SK-N-SH (cell line): ENCODE data around the gene HACE1. TPM values are rescaled to one million over a fixed set of nuclear protein-coding genes. Genes with fewer than 3 reads are reported as not detected.

Experiments used
- CTCF ChIA-PET: fragments of 300-600, 350-600 bp; formaldehyde crosslinking; extraction: SDS; loops from one replicate; lab custom pipeline; 2021; lab: Yijun Ruan, JAX
- POLR2A ChIA-PET: fragments of 350-600 bp; sonication (Branson Sonifier 250); formaldehyde crosslinking; extraction: SDS; loops from one replicate; lab custom pipeline; 2020; ENCODE audit warnings: antibody characterized with exemption, inconsistent platforms; lab: Yijun Ruan, JAX
- DNase-seq: peaks from one replicate; pipeline ENCODE4 v3.0.0; 2012
- H2AFZ ChIP-seq: fragments of 200-600 bp; sonication (generic); 2 replicates; pipeline ENCODE4 v1.8.1; 2016; ENCODE audit warnings: antibody characterized with exemption, mild to moderate bottlenecking, low read depth
- H3F3A ChIP-seq: fragments of 200-600 bp; sonication (generic); replicated peaks from 2 replicates; pipeline ENCODE3; 2016; ENCODE audit warnings: antibody characterized with exemption, mild to moderate bottlenecking; ENCODE audit not compliant: insufficient read depth
- H3K27ac ChIP-seq, 2 experiments: fragments of 200-500 bp in 1 of 2; fragments of 200-600 bp in 1 of 2; sonication (Bioruptor generic) in 1 of 2; sonication (generic), shearing (Covaris generic) in 1 of 2; 2 replicates each; pipeline versions ENCODE4 v1.5.1 to v1.6.1; 2014 to 2016; ENCODE audit warnings: low read depth in 2 of 2, inconsistent platforms in 1 of 2, low read length in 1 of 2, mild to moderate bottlenecking in 1 of 2, mixed read lengths in 1 of 2
- H3K27me3 ChIP-seq: fragments of 200-600 bp; sonication (generic), shearing (Covaris generic); 2 replicates; pipeline ENCODE4 v1.6.1; 2016; ENCODE audit warnings: mixed run types; ENCODE audit not compliant: insufficient read depth
- H3K36me3 ChIP-seq, 2 experiments: fragments of 200-500 bp in 1 of 2; fragments of 200-600 bp in 1 of 2; sonication (Bioruptor generic) in 1 of 2; sonication (generic) in 1 of 2; replicated peaks in 1 of 2; 2 replicates each; pipeline versions ENCODE3 to v1.5.1; 2014 to 2016; ENCODE audit warnings: low read length in 1 of 2, mild to moderate bottlenecking in 1 of 2; ENCODE audit not compliant: insufficient read depth in 2 of 2, control insufficient read depth in 1 of 2
- H3K4me1 ChIP-seq, 2 experiments: fragments of 200-500 bp in 1 of 2; fragments of 200-600 bp in 1 of 2; sonication (Bioruptor generic) in 1 of 2; sonication (generic), shearing (Covaris generic) in 1 of 2; 2 replicates each; pipeline versions ENCODE4 v1.5.1 to v1.6.1; 2014 to 2016; ENCODE audit warnings: low read depth in 1 of 2, low read length in 1 of 2, mixed run types in 1 of 2; ENCODE audit not compliant: insufficient read depth in 2 of 2, control insufficient read depth in 1 of 2
- H3K4me2 ChIP-seq: fragments of 200-600 bp; sonication (generic), shearing (Covaris generic); 2 replicates; pipeline ENCODE4 v1.6.1; 2017; ENCODE audit warnings: mixed run types
- H3K4me3 ChIP-seq, 2 experiments: fragments of 200-500 bp in 1 of 2; fragments of 200-600 bp in 1 of 2; sonication (Bioruptor generic) in 1 of 2; sonication (generic), shearing (Covaris generic) in 1 of 2; 2 replicates each; pipeline versions ENCODE4 v1.5.1 to v1.8.1; 2014 to 2016; ENCODE audit warnings: low read depth in 2 of 2, inconsistent platforms in 1 of 2, low read length in 1 of 2, mild to moderate bottlenecking in 1 of 2, mixed read lengths in 1 of 2, moderate library complexity in 1 of 2
- H3K79me2 ChIP-seq: fragments of 200-600 bp; sonication (generic); 2 replicates; pipeline ENCODE4 v1.8.1; 2017; ENCODE audit warnings: mild to moderate bottlenecking; ENCODE audit not compliant: insufficient read depth
- H3K9ac ChIP-seq: fragments of 200-600 bp; sonication (generic); 2 replicates; pipeline ENCODE4 v1.6.1; 2017; ENCODE audit warnings: mixed run types
- H3K9me2 ChIP-seq: fragments of 200-600 bp; sonication (generic); 2 replicates; pipeline ENCODE4 v1.6.1; 2017; ENCODE audit warnings: mixed run types
- H3K9me3 ChIP-seq: fragments of 200-600 bp; sonication (generic); 2 replicates; pipeline ENCODE4 v1.6.1; 2017; ENCODE audit warnings: mixed run types, mild to moderate bottlenecking, moderate library complexity
- H4K20me1 ChIP-seq: fragments of 200-600 bp; sonication (generic); 2 replicates; pipeline ENCODE4 v1.6.1; 2017; ENCODE audit warnings: mild to moderate bottlenecking, mixed run types; ENCODE audit not compliant: insufficient read depth
- CHD2 ChIP-seq: fragments of 150-350 bp; IDR thresholded peaks from 2 replicates; pipeline ENCODE4 v1.6.1; 2018; ENCODE audit warnings: low read length; ENCODE audit not compliant: partially characterized antibody
- CTCF ChIP-seq: fragments of 200-600 bp; sonication (generic); IDR thresholded peaks from 2 replicates; pipeline ENCODE4 v1.6.1; 2017; ENCODE audit warnings: antibody characterized with exemption, mild to moderate bottlenecking, moderate library complexity
- IRF3 ChIP-seq: fragments of 150-350 bp; IDR thresholded peaks from 2 replicates; pipeline ENCODE4 v1.6.1; 2016; ENCODE audit warnings: mild to moderate bottlenecking, low read depth, low read length
- MEF2A ChIP-seq: IDR thresholded peaks from 2 replicates; pipeline ENCODE4 v1.4.0; 2012; ENCODE audit warnings: low read depth, borderline replicate concordance
- NRF1 ChIP-seq: IDR thresholded peaks from 2 replicates; pipeline ENCODE4 v1.6.1; 2012; ENCODE audit warnings: low read depth, mild to moderate bottlenecking, low read length
- POLR2AphosphoS5 ChIP-seq: IDR thresholded peaks from 2 replicates; pipeline ENCODE4 v1.6.1; 2012; ENCODE audit warnings: low read depth, low read length
- REST ChIP-seq: IDR thresholded peaks from 2 replicates; pipeline ENCODE4 v1.6.1; 2012; ENCODE audit warnings: mild to moderate bottlenecking, low read depth, low read length, moderate library complexity
- RFX5 ChIP-seq: IDR thresholded peaks from 2 replicates; pipeline ENCODE4 v1.6.1; 2012; ENCODE audit warnings: mild to moderate bottlenecking, improper control_type of control experiment, low read length
- SIN3A ChIP-seq: IDR thresholded peaks from 2 replicates; pipeline ENCODE4 v1.6.1; 2012; ENCODE audit warnings: low read depth, mild to moderate bottlenecking, low read length, moderate library complexity, borderline replicate concordance
- SMC3 ChIP-seq: IDR thresholded peaks from 2 replicates; pipeline ENCODE4 v1.6.1; 2012; ENCODE audit warnings: low read depth, low read length, improper control_type of control experiment
- TAF1 ChIP-seq: IDR thresholded peaks from 2 replicates; pipeline ENCODE4 v1.6.1; 2012; ENCODE audit warnings: low read depth, mild to moderate bottlenecking, low read length, moderate library complexity, borderline replicate concordance
- TCF12 ChIP-seq: IDR thresholded peaks from 2 replicates; pipeline ENCODE4 v1.4.0; 2012
- TEAD4 ChIP-seq: IDR thresholded peaks from 2 replicates; pipeline ENCODE4 v1.4.0; 2012; ENCODE audit warnings: mild to moderate bottlenecking, borderline replicate concordance; ENCODE audit not compliant: insufficient read depth
- USF2 ChIP-seq: fragments of 150-350 bp; IDR thresholded peaks from 2 replicates; pipeline ENCODE4 v1.6.1; 2017; ENCODE audit warnings: antibody characterized with exemption, low read length, low read depth, borderline replicate concordance
- YY1 ChIP-seq: IDR thresholded peaks from 2 replicates; pipeline ENCODE4 v1.4.0; 2012; ENCODE audit warnings: low read depth, mild to moderate bottlenecking
- WGBS: methylation state at CpG from one replicate; pipeline ENCODE4 v1.1.6; 2017; ENCODE audit warnings: low lambda C conversion rate; 5-methylcytosine and 5-hydroxymethylcytosine counted together
- polyA plus RNA-seq, 3 experiments: library from polyadenylated mRNA; depleted of rRNA; stranded (reverse); fragments of >200 nt; gene quantifications; 2 replicates each; pipeline ENCODE4 v1.2.3, GENCODE V29; 2012
- TF ChIP-seq, protein P1 (sequence below): IDR thresholded peaks from 2 replicates; pipeline ENCODE4 v1.4.0; 2012; ENCODE audit warnings: low read depth, borderline replicate concordance
- TF ChIP-seq, protein P2 (sequence below): IDR thresholded peaks from 2 replicates; pipeline ENCODE4 v1.4.0; 2012; ENCODE audit warnings: low read depth

The HACE1 gene
- polyA plus RNA-seq, 1 of the 3 experiments (the other 2 are of a cell fraction), result 6.2 TPM

- Histone ChIP-seq H3K4me1 (no peaks in the 10 kb centered on the region; a peak in 1 of 4 replicates), H3K4me3 (no peak overlapping the region), H4K20me1 (no peaks in the 10 kb centered on the region), H3K4me2 (no peak overlapping the region), H3F3A (no peaks in the 10 kb centered on the region), H3K27ac (no peak overlapping the region), H2AFZ (no peak overlapping the region), H3K79me2 (no peaks in the 10 kb centered on the region), H3K9me2 (no peaks in the 10 kb centered on the region), H3K9ac (no peak overlapping the region), H3K27me3 (no peaks in the 10 kb centered on the region), H3K36me3 (peaks cover 25 to 39% of the 10 kb centered on the region in 2 experiments), H3K9me3 (no peaks in the 10 kb centered on the region)
- WGBS, result 78% methylated on average over 1 of the region's 1 CpG
- ChIA-PET CTCF (interaction anchor here (1.9 kb wide), 1 partner anchor 11 kb away, joined by 6 read pairs; no protein-coding TSS in a partner anchor), POLR2A (no interaction called here)
- TF ChIP-seq MEF2A (no peak), POLR2AphosphoS5 (no peak), TAF1 (no peak), YY1 (no peak), TEAD4 (no peak), CTCF (no peak), TCF12 (no peak), USF2 (no peak), SIN3A (no peak), RFX5 (no peak), IRF3 (no peak), SMC3 (no peak), REST (no peak), CHD2 (no peak), NRF1 (no peak)
- TF ChIP-seq, protein P1, sequence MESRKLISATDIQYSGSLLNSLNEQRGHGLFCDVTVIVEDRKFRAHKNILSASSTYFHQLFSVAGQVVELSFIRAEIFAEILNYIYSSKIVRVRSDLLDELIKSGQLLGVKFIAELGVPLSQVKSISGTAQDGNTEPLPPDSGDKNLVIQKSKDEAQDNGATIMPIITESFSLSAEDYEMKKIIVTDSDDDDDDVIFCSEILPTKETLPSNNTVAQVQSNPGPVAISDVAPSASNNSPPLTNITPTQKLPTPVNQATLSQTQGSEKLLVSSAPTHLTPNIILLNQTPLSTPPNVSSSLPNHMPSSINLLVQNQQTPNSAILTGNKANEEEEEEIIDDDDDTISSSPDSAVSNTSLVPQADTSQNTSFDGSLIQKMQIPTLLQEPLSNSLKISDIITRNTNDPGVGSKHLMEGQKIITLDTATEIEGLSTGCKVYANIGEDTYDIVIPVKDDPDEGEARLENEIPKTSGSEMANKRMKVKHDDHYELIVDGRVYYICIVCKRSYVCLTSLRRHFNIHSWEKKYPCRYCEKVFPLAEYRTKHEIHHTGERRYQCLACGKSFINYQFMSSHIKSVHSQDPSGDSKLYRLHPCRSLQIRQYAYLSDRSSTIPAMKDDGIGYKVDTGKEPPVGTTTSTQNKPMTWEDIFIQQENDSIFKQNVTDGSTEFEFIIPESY, result no peak
- TF ChIP-seq, protein P2, sequence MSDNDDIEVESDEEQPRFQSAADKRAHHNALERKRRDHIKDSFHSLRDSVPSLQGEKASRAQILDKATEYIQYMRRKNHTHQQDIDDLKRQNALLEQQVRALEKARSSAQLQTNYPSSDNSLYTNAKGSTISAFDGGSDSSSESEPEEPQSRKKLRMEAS, result no peak
- DNase-seq, result no peak
These were observed 90.8 kb downstream of the HACE1 start for GRCh38 chr6:104768906-104769305.
